HepG2 (cell line): Measurements from ENCODE around the gene KLHL13. TPM values are rescaled to one million over a fixed set of nuclear protein-coding genes. Genes with fewer than 3 reads are reported as not detected.

Experiments
- ATAC-seq: fragments of 200-7000 bp; cut with Tn5 transposase; 3 replicates; pipeline ENCODE4 v1.9.1; 2020; ENCODE audit warnings: mild to moderate bottlenecking, moderate library complexity
- BruUV-seq: library from RNA; stranded (reverse); fragments of 400-500 nt; replicated peaks from 2 replicates; lab custom pipeline; 2021; lab: Mats Ljungman, UMichigan
- CTCF ChIA-PET: fragments of 300-600 bp; formaldehyde crosslinking; extraction: SDS; loops from one replicate; lab custom pipeline; 2021; ENCODE audit warnings: low total read pairs, inconsistent platforms, low intra/inter-chr PET ratio; lab: Yijun Ruan, JAX
- POLR2A ChIA-PET: fragments of 350-600 bp; sonication (Branson Sonifier 250); formaldehyde crosslinking; loops from one replicate; lab custom pipeline; 2020; ENCODE audit warnings: antibody characterized with exemption, inconsistent platforms; lab: Yijun Ruan, JAX
- DNase-seq: peaks from one replicate; pipeline ENCODE4 v3.0.0-alpha.2; 2015; ENCODE audit warnings: low spot score
- FAIRE-seq: peaks from 3 replicates; lab custom pipeline; 2011; peaks lifted over from hg19 to GRCh38; lab: Jason Lieb, UNC
- H2AFZ ChIP-seq: one replicate; pipeline ENCODE4 v1.6.1; 2011; ENCODE audit warnings: low read length, inconsistent platforms
- H3K27ac ChIP-seq: fragments of 300-600 bp; 3 replicates; pipeline ENCODE4 v1.8.0; 2011; ENCODE audit warnings: mixed run types, mild to moderate bottlenecking, mixed read lengths, low read length, inconsistent platforms; ENCODE audit not compliant: insufficient read depth; ENCODE audit errors: extremely low read length
- H3K27me3 ChIP-seq, 2 experiments: fragments of 200-600 bp in 1 of 2; 2 replicates in 1 of 2; 3 replicates in 1 of 2; pipeline versions ENCODE4 v1.6.0 to v1.8.0; 2011; ENCODE audit warnings: low read length in 2 of 2, mild to moderate bottlenecking in 2 of 2, moderate library complexity in 2 of 2, inconsistent platforms in 1 of 2; ENCODE audit not compliant: insufficient read depth in 2 of 2, control insufficient read depth in 1 of 2
- H3K36me3 ChIP-seq, 2 experiments: fragments of 200-600 bp in 1 of 2; replicated peaks in 1 of 2; 2 replicates in 1 of 2; 3 replicates in 1 of 2; pipeline versions ENCODE4 v1.5.1 to v1.8.0; 2011; ENCODE audit warnings: low read length in 2 of 2, inconsistent platforms in 1 of 2; ENCODE audit not compliant: insufficient read depth in 2 of 2, control insufficient read depth in 1 of 2
- H3K4me1 ChIP-seq: 2 replicates; pipeline ENCODE4 v1.5.1; 2012; ENCODE audit warnings: low read length, inconsistent platforms; ENCODE audit not compliant: insufficient read depth
- H3K4me2 ChIP-seq: 2 replicates; pipeline ENCODE4 v1.6.0; 2011; ENCODE audit warnings: low read depth, low read length, inconsistent platforms
- H3K4me3 ChIP-seq, 3 experiments: fragments of 200-600 bp in 1 of 3; sonication (generic), shearing (Covaris generic) in 1 of 3; replicated peaks in 1 of 3; 2 replicates each; pipeline ENCODE4 v1.5.1; 2011 to 2016; ENCODE audit warnings: low read length in 3 of 3, inconsistent platforms in 2 of 3, low read depth in 2 of 3, mild to moderate bottlenecking in 2 of 3, control low read depth in 1 of 3, mixed read lengths in 1 of 3; ENCODE audit not compliant: insufficient read depth in 1 of 3
- H3K79me2 ChIP-seq: one replicate; pipeline ENCODE4 v1.6.1; 2011; ENCODE audit warnings: low read length, inconsistent platforms; ENCODE audit not compliant: insufficient read depth
- H3K9ac ChIP-seq: 2 replicates; pipeline ENCODE4 v1.6.0; 2011; ENCODE audit warnings: mild to moderate bottlenecking, low read depth, low read length, inconsistent platforms; ENCODE audit not compliant: insufficient read depth
- H3K9me3 ChIP-seq: 2 replicates; pipeline ENCODE4 v1.5.1; 2012; ENCODE audit warnings: mild to moderate bottlenecking, low read length
- H4K20me1 ChIP-seq: 2 replicates; pipeline ENCODE4 v1.6.0; 2011; ENCODE audit warnings: inconsistent platforms, mild to moderate bottlenecking, low read length, moderate library complexity; ENCODE audit not compliant: insufficient read depth
- FOSL2 ChIP-seq: sonication (generic); formaldehyde crosslinking; IDR thresholded peaks from 2 replicates; pipeline ENCODE4 v1.4.0; 2020; ENCODE audit warnings: missing genetic modification reagents
- NPAS2 ChIP-seq: sonication (generic); formaldehyde crosslinking; IDR thresholded peaks from 2 replicates; pipeline ENCODE4 v1.8.0; 2022; ENCODE audit warnings: mild to moderate bottlenecking, missing genetic modification reagents, borderline replicate concordance
- PATZ1 ChIP-seq: sonication (generic); formaldehyde crosslinking; IDR thresholded peaks from 2 replicates; pipeline ENCODE4 v1.4.0; 2020; ENCODE audit warnings: missing genetic modification reagents
- SP4 ChIP-seq: sonication (generic); formaldehyde crosslinking; IDR thresholded peaks from 2 replicates; pipeline ENCODE4 v1.8.1; 2023; ENCODE audit warnings: mild to moderate bottlenecking, missing genetic modification reagents
- TEF ChIP-seq: sonication (generic); formaldehyde crosslinking; IDR thresholded peaks from 2 replicates; pipeline ENCODE4 v1.5.0; 2020; ENCODE audit warnings: missing genetic modification reagents
- ZNF253 ChIP-seq: sonication (generic); formaldehyde crosslinking; IDR thresholded peaks from 2 replicates; pipeline ENCODE4 v1.8.0; 2022; ENCODE audit warnings: mild to moderate bottlenecking, missing genetic modification reagents, borderline replicate concordance
- ZNF335 ChIP-seq: sonication (generic); formaldehyde crosslinking; IDR thresholded peaks from 2 replicates; pipeline ENCODE4 v1.4.0; 2020; ENCODE audit warnings: missing genetic modification reagents
- ZNF343 ChIP-seq: sonication (generic); formaldehyde crosslinking; IDR thresholded peaks from 2 replicates; pipeline ENCODE4 v1.4.0; 2020; ENCODE audit warnings: mild to moderate bottlenecking, missing genetic modification reagents
- ZNF761 ChIP-seq: sonication (generic); formaldehyde crosslinking; conservative IDR thresholded peaks from 2 replicates; pipeline ENCODE4 v1.4.0; 2020; ENCODE audit warnings: mild to moderate bottlenecking, missing genetic modification reagents
- WGBS: methylation state at CpG from one replicate; pipeline ENCODE4 v1.1.6; 2017; ENCODE audit warnings: low lambda C conversion rate; 5-methylcytosine and 5-hydroxymethylcytosine counted together
- in situ Hi-C: cut with HindIII; loops from 2 replicates; pipeline ENCODE4 v1.10.0; 2017; ENCODE audit warnings: low pct_unique_long_range_greater_than_20kb; ENCODE audit not compliant: extremely low pct_ligation_motif_present
- intact Hi-C: fragments of 100-400 bp; cut with micrococcal nuclease; formaldehyde crosslinking; loops from one replicate; pipeline ENCODE4 v1.10.0; 2022; ENCODE audit not compliant: unreplicated experiment
- polyA plus RNA-seq, 8 experiments: library from polyadenylated mRNA; depleted of rRNA in 3 of 8; stranded (reverse) in 7 of 8; unstranded in 1 of 8; fragments of >200 nt; fragmentation: Illumina TruSeq in 4 of 8; extraction: Trizol in 4 of 8; gene quantifications; 2 replicates each; pipeline versions ENCODE4 v1.2.1 to v1.2.3, GENCODE V29; 2011 to 2016; ENCODE audit warnings: low read depth in 4 of 8, missing spikeins in 1 of 8, mixed read lengths in 1 of 8; ENCODE audit not compliant: insufficient read depth in 1 of 8
- total RNA-seq, 5 experiments: library from RNA; depleted of rRNA; stranded (reverse); fragments of >200 nt; fragmentation: Illumina TruSeq; extraction: Trizol; gene quantifications; 2 replicates each; pipeline ENCODE4 v1.2.3, GENCODE V29; 2016; ENCODE audit warnings: low read depth in 1 of 5
- TF ChIP-seq, protein P1 (sequence below): IDR thresholded peaks from 2 replicates; pipeline ENCODE4 v1.6.1; 2016; ENCODE audit warnings: low read depth, missing genetic modification reagents, missing compliant biosample characterization

Gene KLHL13
- total and polyA plus RNA-seq, 2 of the 13 experiments (the other 11 are each of a cell fraction or from before 2014, with no cell fraction given): 0.28 to 1.6 TPM

DNA sequence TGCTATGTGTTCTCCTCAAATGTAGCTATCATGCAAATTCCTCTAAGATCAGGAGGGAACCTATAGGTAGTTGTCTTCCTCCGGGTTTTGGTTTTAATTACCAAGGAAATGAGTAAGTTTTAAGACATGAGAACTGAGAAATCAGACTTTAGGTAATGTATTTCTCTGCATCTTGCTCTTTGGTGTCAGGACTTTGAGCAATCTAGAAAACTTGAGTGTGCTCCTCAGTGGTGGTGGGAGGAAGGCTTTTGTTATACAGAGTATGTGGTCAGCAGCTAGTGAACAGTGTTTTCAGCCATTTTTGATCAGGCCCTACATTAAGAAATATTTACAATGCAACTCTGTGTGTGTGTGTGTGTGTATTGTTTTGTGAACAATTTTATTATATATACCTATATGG lies 224.1 kb downstream of the KLHL13 start:
- intact Hi-C loops: no loop called here
- FAIRE-seq (no peak), DNase-seq (no peak), ATAC-seq (no peak)
- Histone ChIP-seq H4K20me1 (no peaks in the 10 kb centered on the region), H3K4me2 (no peak overlapping the region), H3K79me2 (no peaks in the 10 kb centered on the region), H3K27me3 (no peaks in the 10 kb centered on the region), H3K4me3 (no peak overlapping the region), H3K9me3 (no peaks in the 10 kb centered on the region), H2AFZ (no peak overlapping the region), H3K27ac (no peak overlapping the region), H3K4me1 (no peaks in the 10 kb centered on the region), H3K9ac (no peak overlapping the region), H3K36me3 (no peaks in the 10 kb centered on the region)
- BruUV-seq: no TSS peak
- 0% methylated on average over 1 of the region's 1 CpG for WGBS
- no peak for TF ChIP-seq PATZ1 (CRISPR knock-in tag)
- TF ChIP-seq ZNF253 (CRISPR knock-in tag): no peak
- TF ChIP-seq TEF (CRISPR knock-in tag): no peak
- TF ChIP-seq ZNF335: no peak
- no peak for TF ChIP-seq ZNF343 (CRISPR knock-in tag)
- TF ChIP-seq, protein P1, sequence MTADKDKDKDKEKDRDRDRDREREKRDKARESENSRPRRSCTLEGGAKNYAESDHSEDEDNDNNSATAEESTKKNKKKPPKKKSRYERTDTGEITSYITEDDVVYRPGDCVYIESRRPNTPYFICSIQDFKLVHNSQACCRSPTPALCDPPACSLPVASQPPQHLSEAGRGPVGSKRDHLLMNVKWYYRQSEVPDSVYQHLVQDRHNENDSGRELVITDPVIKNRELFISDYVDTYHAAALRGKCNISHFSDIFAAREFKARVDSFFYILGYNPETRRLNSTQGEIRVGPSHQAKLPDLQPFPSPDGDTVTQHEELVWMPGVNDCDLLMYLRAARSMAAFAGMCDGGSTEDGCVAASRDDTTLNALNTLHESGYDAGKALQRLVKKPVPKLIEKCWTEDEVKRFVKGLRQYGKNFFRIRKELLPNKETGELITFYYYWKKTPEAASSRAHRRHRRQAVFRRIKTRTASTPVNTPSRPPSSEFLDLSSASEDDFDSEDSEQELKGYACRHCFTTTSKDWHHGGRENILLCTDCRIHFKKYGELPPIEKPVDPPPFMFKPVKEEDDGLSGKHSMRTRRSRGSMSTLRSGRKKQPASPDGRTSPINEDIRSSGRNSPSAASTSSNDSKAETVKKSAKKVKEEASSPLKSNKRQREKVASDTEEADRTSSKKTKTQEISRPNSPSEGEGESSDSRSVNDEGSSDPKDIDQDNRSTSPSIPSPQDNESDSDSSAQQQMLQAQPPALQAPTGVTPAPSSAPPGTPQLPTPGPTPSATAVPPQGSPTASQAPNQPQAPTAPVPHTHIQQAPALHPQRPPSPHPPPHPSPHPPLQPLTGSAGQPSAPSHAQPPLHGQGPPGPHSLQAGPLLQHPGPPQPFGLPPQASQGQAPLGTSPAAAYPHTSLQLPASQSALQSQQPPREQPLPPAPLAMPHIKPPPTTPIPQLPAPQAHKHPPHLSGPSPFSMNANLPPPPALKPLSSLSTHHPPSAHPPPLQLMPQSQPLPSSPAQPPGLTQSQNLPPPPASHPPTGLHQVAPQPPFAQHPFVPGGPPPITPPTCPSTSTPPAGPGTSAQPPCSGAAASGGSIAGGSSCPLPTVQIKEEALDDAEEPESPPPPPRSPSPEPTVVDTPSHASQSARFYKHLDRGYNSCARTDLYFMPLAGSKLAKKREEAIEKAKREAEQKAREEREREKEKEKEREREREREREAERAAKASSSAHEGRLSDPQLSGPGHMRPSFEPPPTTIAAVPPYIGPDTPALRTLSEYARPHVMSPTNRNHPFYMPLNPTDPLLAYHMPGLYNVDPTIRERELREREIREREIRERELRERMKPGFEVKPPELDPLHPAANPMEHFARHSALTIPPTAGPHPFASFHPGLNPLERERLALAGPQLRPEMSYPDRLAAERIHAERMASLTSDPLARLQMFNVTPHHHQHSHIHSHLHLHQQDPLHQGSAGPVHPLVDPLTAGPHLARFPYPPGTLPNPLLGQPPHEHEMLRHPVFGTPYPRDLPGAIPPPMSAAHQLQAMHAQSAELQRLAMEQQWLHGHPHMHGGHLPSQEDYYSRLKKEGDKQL: no peak
- no peak for TF ChIP-seq FOSL2 (CRISPR knock-in tag)
- no peak for TF ChIP-seq ZNF761 (CRISPR knock-in tag)
- no peak for TF ChIP-seq SP4 (CRISPR knock-in tag)
- no peak for TF ChIP-seq NPAS2 (CRISPR knock-in tag)
- in situ Hi-C loops: no loop called here
- POLR2A ChIA-PET: no interaction called here
- CTCF ChIA-PET: no interaction called here
